HCT116 (cell line): Measurements from ENCODE around the gene DLX5. TPM values are rescaled to one million over a fixed set of nuclear protein-coding genes. Genes with fewer than 3 reads are reported as not detected.

Source experiments
- ATAC-seq: fragments of 200-7000 bp; cut with Tn5 transposase; 2 replicates; pipeline ENCODE4 v1.9.1; 2020; ENCODE audit warnings: mild to moderate bottlenecking, moderate library complexity
- BruUV-seq: library from RNA; stranded (reverse); fragments of 400-500 nt; replicated peaks from 2 replicates; lab custom pipeline; 2021; lab: Mats Ljungman, UMichigan
- CTCF ChIA-PET: fragments of 300-600 bp; sonication (Branson Sonifier 250); formaldehyde crosslinking; loops from one replicate; lab custom pipeline; 2021; ENCODE audit warnings: antibody characterized with exemption; lab: Charles Lee
- POLR2A ChIA-PET: fragments of 300-600, 350-600 bp; sonication (Branson Sonifier 250); formaldehyde crosslinking; loops from one replicate; lab custom pipeline; 2021; ENCODE audit warnings: antibody characterized with exemption; lab: Charles Lee
- RAD21 ChIA-PET, 2 experiments: fragments of 300-600 bp; sonication (Branson Sonifier 250); formaldehyde crosslinking; loops; one replicate each; lab custom pipeline; 2023; ENCODE audit warnings: low total read pairs in 2 of 2; ENCODE audit not compliant: uncharacterized antibody in 2 of 2, unreplicated experiment in 2 of 2, low non-redundant PET in 1 of 2; lab: Charles Lee
- DNase-seq: peaks from one replicate; pipeline ENCODE4 v3.0.0-alpha.2; 2010; ENCODE audit warnings: low read depth, low spot score
- H2AFZ ChIP-seq: fragments of 200-600 bp; shearing (Covaris generic), sonication (generic); 2 replicates; pipeline ENCODE4 v1.6.1; 2017; ENCODE audit warnings: low read depth, mixed run types, mixed read lengths, antibody characterized with exemption, low read length; ENCODE audit not compliant: poor library complexity, severe bottlenecking
- H3K27ac ChIP-seq: 2 replicates; pipeline ENCODE4 v1.5.1; 2012; ENCODE audit warnings: low read depth, low read length
- H3K27me3 ChIP-seq: fragments of 200-600 bp; sonication (generic); 2 replicates; pipeline ENCODE4 v1.6.1; 2016; ENCODE audit warnings: mixed run types, low read length, mixed read lengths; ENCODE audit not compliant: insufficient read depth
- H3K36me3 ChIP-seq, 2 experiments: fragments of 200-500 bp in 1 of 2; fragments of 200-600 bp in 1 of 2; sonication (Bioruptor generic) in 1 of 2; sonication (generic) in 1 of 2; 2 replicates each; pipeline versions ENCODE4 v1.5.1 to v1.6.1; 2014 to 2016; ENCODE audit warnings: low read length in 2 of 2, inconsistent platforms in 1 of 2, mixed read lengths in 1 of 2, mixed run types in 1 of 2; ENCODE audit not compliant: insufficient read depth in 2 of 2, control insufficient read depth in 1 of 2
- H3K4me1 ChIP-seq, 2 experiments: fragments of 200-600 bp in 1 of 2; sonication (generic) in 1 of 2; 2 replicates each; pipeline versions ENCODE4 v1.5.1 to v1.6.1; 2012 to 2017; ENCODE audit warnings: low read length in 2 of 2, inconsistent platforms in 1 of 2, mild to moderate bottlenecking in 1 of 2, mixed read lengths in 1 of 2, mixed run types in 1 of 2, moderate library complexity in 1 of 2; ENCODE audit not compliant: insufficient read depth in 2 of 2, control insufficient read depth in 1 of 2
- H3K4me2 ChIP-seq: fragments of 200-600 bp; sonication (generic); 2 replicates; pipeline ENCODE4 v1.6.1; 2017; ENCODE audit warnings: mixed run types, low read length, mixed read lengths
- H3K4me3 ChIP-seq, 2 experiments: fragments of 200-600 bp in 1 of 2; sonication (generic) in 1 of 2; replicated peaks in 1 of 2; 2 replicates each; pipeline ENCODE4 v1.5.1; 2011 to 2016; ENCODE audit warnings: low read length in 2 of 2, control low read depth in 1 of 2, low read depth in 1 of 2, mild to moderate bottlenecking in 1 of 2, mixed read lengths in 1 of 2, mixed run types in 1 of 2
- H3K79me2 ChIP-seq: fragments of 200-600 bp; sonication (generic); 2 replicates; pipeline ENCODE4 v1.6.1; 2017; ENCODE audit warnings: mild to moderate bottlenecking, mixed run types, low read length, moderate library complexity, mixed read lengths; ENCODE audit not compliant: insufficient read depth
- H3K9ac ChIP-seq: fragments of 200-600 bp; sonication (generic); 2 replicates; pipeline ENCODE4 v1.6.1; 2016; ENCODE audit warnings: low read length, mixed read lengths
- H3K9me2 ChIP-seq: fragments of 200-600 bp; sonication (generic), shearing (Covaris generic); 2 replicates; pipeline ENCODE4 v1.6.1; 2017; ENCODE audit warnings: mixed run types, mild to moderate bottlenecking, moderate library complexity; ENCODE audit not compliant: insufficient read depth
- H3K9me3 ChIP-seq, 2 experiments: fragments of 200-500 bp in 1 of 2; fragments of 200-600 bp in 1 of 2; sonication (Bioruptor generic) in 1 of 2; sonication (generic) in 1 of 2; 2 replicates each; pipeline ENCODE4 v1.6.1; 2014 to 2017; ENCODE audit warnings: low read length in 2 of 2, mixed read lengths in 2 of 2, inconsistent platforms in 1 of 2, low read depth in 1 of 2, mild to moderate bottlenecking in 1 of 2, mixed run types in 1 of 2, moderate library complexity in 1 of 2; ENCODE audit not compliant: control insufficient read depth in 1 of 2, insufficient read depth in 1 of 2
- H4K20me1 ChIP-seq: fragments of 200-600 bp; sonication (generic), shearing (Covaris generic); 2 replicates; pipeline ENCODE4 v1.6.1; 2017; ENCODE audit warnings: mixed run types, mild to moderate bottlenecking, moderate library complexity; ENCODE audit not compliant: insufficient read depth
- CBX3 ChIP-seq: IDR thresholded peaks from 2 replicates; pipeline ENCODE4 v1.6.1; 2012; ENCODE audit warnings: low read depth
- CEBPB ChIP-seq: IDR thresholded peaks from 2 replicates; pipeline ENCODE4 v1.6.1; 2012; ENCODE audit warnings: low read depth
- CTCF ChIP-seq, 3 experiments: fragments of 200-600 bp in 1 of 3; sonication (generic) in 1 of 3; IDR thresholded peaks in 2 of 3; conservative IDR thresholded peaks in 1 of 3; 2 replicates each; pipeline ENCODE4 v1.5.1; 2012 to 2017; ENCODE audit warnings: low read depth in 2 of 3, low read length in 2 of 3, antibody characterized with exemption in 1 of 3, borderline replicate concordance in 1 of 3, control low read depth in 1 of 3, mild to moderate bottlenecking in 1 of 3, mixed read lengths in 1 of 3, mixed run types in 1 of 3, moderate library complexity in 1 of 3; ENCODE audit not compliant: insufficient read depth in 1 of 3
- EZH2 ChIP-seq: fragments of 200-600 bp; sonication (generic); IDR thresholded peaks from 2 replicates; pipeline ENCODE4 v1.6.1; 2017; ENCODE audit warnings: antibody characterized with exemption, mixed run types
- MAX ChIP-seq: IDR thresholded peaks from 2 replicates; pipeline ENCODE4 v1.6.1; 2012
- SIN3A ChIP-seq: IDR thresholded peaks from 2 replicates; pipeline ENCODE4 v1.6.1; 2012; ENCODE audit warnings: low read depth
- SP1 ChIP-seq: IDR thresholded peaks from 2 replicates; pipeline ENCODE4 v1.6.1; 2012; ENCODE audit warnings: low read depth
- SRF ChIP-seq: IDR thresholded peaks from 2 replicates; pipeline ENCODE4 v1.6.1; 2012; ENCODE audit warnings: low read depth
- YY1 ChIP-seq: IDR thresholded peaks from 2 replicates; pipeline ENCODE4 v1.6.1; 2011; ENCODE audit warnings: low read length, low read depth, moderate library complexity, mild to moderate bottlenecking; ENCODE audit not compliant: insufficient replicate concordance; ENCODE audit errors: extremely low read depth
- ZNF274 ChIP-seq: fragments of 200-500 bp; sonication (Bioruptor generic); IDR thresholded peaks from 2 replicates; pipeline ENCODE4 v1.6.1; 2014; ENCODE audit warnings: mild to moderate bottlenecking, low read depth, low read length, inconsistent platforms
- intact Hi-C: fragments of 100-400 bp; cut with micrococcal nuclease; formaldehyde crosslinking; loops from 2 replicates; pipeline ENCODE4 v1.10.0; 2022
- total RNA-seq: library from RNA; stranded (reverse); gene quantifications from one replicate; pipeline ENCODE4 v1.2.1, GENCODE V29; 2021; ENCODE audit not compliant: unreplicated experiment

The DLX5 gene
- total RNA-seq, 1 experiment from 2014 or later, result not detected

- TF ChIP-seq MAX (no peak), SP1 (no peak), CEBPB (no peak), YY1 (no peak), ZNF274 (no peak), SRF (no peak), CBX3 (no peak)
- TF ChIP-seq, all 23 proteins: peak for 0
Observed at GRCh38 chr7:97015279-97015678, 9.4 kb downstream of the DLX5 start (continued).

DNA sequence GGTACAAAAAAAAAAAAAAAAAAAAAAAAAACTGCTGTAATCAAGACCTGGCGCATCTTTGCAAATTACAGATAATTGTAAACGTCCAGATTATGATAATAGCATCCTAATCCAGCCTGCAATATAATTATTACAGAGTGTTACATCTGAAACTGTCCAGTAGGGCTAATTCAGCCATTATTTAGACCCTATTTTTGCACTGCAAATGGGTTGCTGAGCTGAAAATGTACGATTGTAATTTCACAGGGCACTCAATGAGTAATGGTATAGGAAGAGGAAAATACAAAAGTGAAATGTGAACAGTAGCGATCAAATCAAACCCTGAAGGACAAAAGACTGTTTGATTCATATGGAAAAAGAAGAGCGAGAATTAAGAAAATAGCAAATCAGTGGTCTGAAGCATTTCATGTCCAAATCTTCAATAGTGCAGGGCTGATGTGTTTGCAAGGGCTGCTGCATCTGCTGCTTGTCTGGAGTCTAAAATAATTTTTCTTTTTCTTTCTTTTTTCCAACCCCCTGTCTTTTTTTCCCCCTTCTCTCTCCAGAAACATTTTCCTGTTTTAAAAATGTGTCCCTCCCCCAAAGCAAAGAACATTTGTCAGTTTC, 10.4 kb downstream of the DLX5 start:
- intact Hi-C loops, result no loop called here
- Histone ChIP-seq H3K27me3 (peaks cover 77% of the 10 kb centered on the region), H2AFZ (no peak overlapping the region), H3K36me3 (no peaks in the 10 kb centered on the region), H3K4me3 (no peak overlapping the region), H4K20me1 (no peaks in the 10 kb centered on the region), H3K9me3 (no peaks in the 10 kb centered on the region), H3K79me2 (no peaks in the 10 kb centered on the region), H3K4me2 (no peak overlapping the region), H3K9me2 (no peaks in the 10 kb centered on the region), H3K4me1 (no peaks in the 10 kb centered on the region), H3K27ac (no peak overlapping the region), H3K9ac (no peak overlapping the region)
- peak in 1 of 3 experiments; percentile 24; a peak in 1 of 6 replicates for TF ChIP-seq CTCF (IDR thresholded peaks at IDR 0.05 in 2 of 3, conservative IDR thresholded peaks at IDR 0.05 in 1 of 3; ENCODE audit: borderline replicate concordance in 1 of 3, insufficient read depth in 1 of 3, low read depth in 2 of 3, low read length in 2 of 3)
- TF ChIP-seq SIN3A, result no peak
- TF ChIP-seq EZH2, result 0 out of 2 replicates have a peak, but pooled peaks have one; percentile 51
- CTCF ChIA-PET, result no interaction called here
- ATAC-seq, result no peak
- POLR2A ChIA-PET, result no interaction called here
- BruUV-seq, result no TSS peak
- RAD21 ChIA-PET, result no interaction called here
- no peak for DNase-seq
